Right lobe of liver (tissue), 6 donors: Measurements from ENCODE around the gene HSP90AB1. TPM values are rescaled to one million over a fixed set of nuclear protein-coding genes. Genes with fewer than 3 reads are reported as not detected.

Experiments
- ATAC-seq, 4 donors: fragments of 200-7000 bp; cut with Tn5 transposase; one replicate each; pipeline ENCODE4 v1.9.1; 2020; ENCODE audit warnings: mild to moderate bottlenecking in 4 of 4, moderate library complexity in 4 of 4
- DNase-seq, 3 donors: peaks; one replicate each; pipeline ENCODE4 v3.0.0-alpha.2; 2020
- H3K27ac ChIP-seq, 3 donors: fragments of 200-600 bp; one replicate each; pipeline ENCODE4 v1.8.0; 2022
- H3K27me3 ChIP-seq, 2 donors: fragments of 200-600 bp; one replicate each; pipeline ENCODE4 v1.8.0; 2022
- H3K36me3 ChIP-seq, 4 donors: fragments of 200-600 bp; sonication (generic) in 1 of 4; one replicate each; pipeline versions ENCODE4 v1.5.1 to v1.8.0; 2017 to 2022; ENCODE audit warnings: control low read depth in 1 of 4
- H3K4me1 ChIP-seq, 4 donors: fragments of 200-600 bp; sonication (generic) in 1 of 4; one replicate each; pipeline versions ENCODE4 v1.5.1 to v1.8.0; 2017 to 2022; ENCODE audit warnings: control low read depth in 1 of 4
- H3K4me3 ChIP-seq, 3 donors: fragments of 200-600 bp; one replicate each; pipeline ENCODE4 v1.8.0; 2022
- H3K9me3 ChIP-seq, 4 donors: fragments of 200-600 bp; sonication (generic) in 1 of 4; one replicate each; pipeline versions ENCODE4 v1.5.1 to v1.8.0; 2017 to 2022; ENCODE audit warnings: control low read depth in 1 of 4
- POLR2A ChIP-seq: fragments of 450-650 bp; IDR thresholded peaks from one replicate; pipeline ENCODE4 v1.6.1; 2017; ENCODE audit warnings: antibody characterized with exemption, mild to moderate bottlenecking
- WGBS: methylation state at CpG from one replicate; pipeline ENCODE4 v1.1.6; 2018; ENCODE audit warnings: low coverage, low lambda C conversion rate; ENCODE audit not compliant: insufficient coverage; ENCODE audit errors: missing lambda C conversion rate; 5-methylcytosine and 5-hydroxymethylcytosine counted together
- intact Hi-C, 2 donors: fragments of 100-400 bp; cut with DNase I; formaldehyde crosslinking; loops; one replicate each; pipeline versions ENCODE4 v1.11.2 to v1.14.1; 2022
- total RNA-seq, 6 experiments: library from RNA; depleted of rRNA in 2 of 6; stranded (reverse); fragments of >200 nt in 2 of 6; fragmentation: NEBNext Ultra II Directional in 3 of 6; extraction: Animal tissue kit (Norgen Biotek cat#: 25700) in 3 of 6; gene quantifications; one replicate each; pipeline versions ENCODE4 v1.1.0 to v1.2.4, GENCODE V29; 2016 to 2023
- TF ChIP-seq, protein P1 (sequence below), 4 donors: fragments of 200-600 bp in 3 of 4; fragments of 450-650 bp in 1 of 4; IDR thresholded peaks; one replicate each; pipeline versions ENCODE4 v1.5.1 to v1.8.0; 2016 to 2022; ENCODE audit warnings: antibody characterized with exemption in 4 of 4, mild to moderate bottlenecking in 2 of 4
- donor health status: DM: no; HTN: yes; CAD: no.
- donor health status: DM: no; HTN: no; CAD: no.
- donor health status: DM: no; HTN: no; CAD: no.
- donor health status: DM: no; HTN: yes; CAD: no.
- donor health status: DM: no; HTN: yes; CAD: no.

The HSP90AB1 gene
- total RNA-seq, 6 experiments from 2014 or later = 183 to 566 (median 345) TPM

GRCh38 chr6:44217332-44218143 lies 29.4 kb upstream of the HSP90AB1 start:
- intact Hi-C loops = no loop called here
- peak; percentile 50 to 68 (median 60) for ATAC-seq

DNA sequence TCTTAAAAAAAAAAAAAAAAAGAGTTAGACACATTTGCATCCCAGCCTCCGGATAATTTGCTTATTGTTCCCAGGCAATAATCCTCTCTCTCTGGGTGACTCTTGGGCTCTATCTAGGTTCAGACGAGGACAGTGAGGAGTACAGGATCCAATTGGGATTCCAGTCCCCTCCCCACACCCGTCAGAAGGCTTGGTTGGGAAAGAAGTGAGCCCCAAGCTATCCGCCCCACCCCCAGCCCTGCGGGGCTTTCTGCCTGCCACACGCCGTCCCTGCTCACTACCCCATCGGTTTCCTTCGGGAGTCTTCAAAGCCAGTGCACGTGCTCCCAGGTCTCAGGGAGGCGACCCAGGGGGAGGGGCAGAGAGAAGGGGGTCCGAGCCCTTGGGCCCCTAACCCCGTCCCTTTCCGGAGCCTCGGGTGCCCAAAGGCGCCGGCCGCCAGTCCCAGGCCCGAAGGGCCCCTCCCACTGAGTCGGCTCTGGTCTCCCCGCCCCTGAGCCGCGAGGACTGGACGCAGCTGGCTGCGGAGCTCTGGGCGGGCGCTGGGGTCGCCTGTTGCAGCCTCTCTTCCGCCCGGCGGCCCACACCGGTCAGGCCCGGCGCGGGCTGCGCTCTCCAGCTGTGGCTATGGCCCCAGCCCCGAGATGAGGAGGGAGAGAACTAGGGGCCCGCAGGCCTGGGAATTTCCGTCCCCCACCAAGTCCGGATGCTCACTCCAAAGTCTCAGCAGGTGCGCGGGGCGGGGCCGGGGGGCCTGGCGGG lies 27.7 kb upstream of the HSP90AB1 start:
- peak overlapping the region; percentile 53 to 84 (median 67) for H3K27ac ChIP-seq
- DNase-seq (peak; percentile 83 to 89 (median 88)), ATAC-seq (peak; percentile 54 to 67 (median 58))
- WGBS = 4% methylated on average over 7 of the region's 45 CpGs
- peak; percentile 61 for TF ChIP-seq POLR2A
- TF ChIP-seq, protein P1, sequence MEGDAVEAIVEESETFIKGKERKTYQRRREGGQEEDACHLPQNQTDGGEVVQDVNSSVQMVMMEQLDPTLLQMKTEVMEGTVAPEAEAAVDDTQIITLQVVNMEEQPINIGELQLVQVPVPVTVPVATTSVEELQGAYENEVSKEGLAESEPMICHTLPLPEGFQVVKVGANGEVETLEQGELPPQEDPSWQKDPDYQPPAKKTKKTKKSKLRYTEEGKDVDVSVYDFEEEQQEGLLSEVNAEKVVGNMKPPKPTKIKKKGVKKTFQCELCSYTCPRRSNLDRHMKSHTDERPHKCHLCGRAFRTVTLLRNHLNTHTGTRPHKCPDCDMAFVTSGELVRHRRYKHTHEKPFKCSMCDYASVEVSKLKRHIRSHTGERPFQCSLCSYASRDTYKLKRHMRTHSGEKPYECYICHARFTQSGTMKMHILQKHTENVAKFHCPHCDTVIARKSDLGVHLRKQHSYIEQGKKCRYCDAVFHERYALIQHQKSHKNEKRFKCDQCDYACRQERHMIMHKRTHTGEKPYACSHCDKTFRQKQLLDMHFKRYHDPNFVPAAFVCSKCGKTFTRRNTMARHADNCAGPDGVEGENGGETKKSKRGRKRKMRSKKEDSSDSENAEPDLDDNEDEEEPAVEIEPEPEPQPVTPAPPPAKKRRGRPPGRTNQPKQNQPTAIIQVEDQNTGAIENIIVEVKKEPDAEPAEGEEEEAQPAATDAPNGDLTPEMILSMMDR (IDR thresholded peaks at IDR 0.05) = no peak
- intact Hi-C loops = no loop called here
- H3K27me3 ChIP-seq = no peaks in the 10 kb centered on the region
- H3K9me3 ChIP-seq = no peaks in the 10 kb centered on the region
- peaks cover 6 to 64% (median 35%) of the 10 kb centered on the region in 4 donors for H3K4me1 ChIP-seq
- H3K4me3 ChIP-seq = peak overlapping the region; percentile 35 to 49 (median 49)
- no peaks in the 10 kb centered on the region for H3K36me3 ChIP-seq

More at GRCh38 chr6:44217332-44218143, 29.4 kb upstream of the HSP90AB1 start:
- no peak for TF ChIP-seq POLR2A
- TF ChIP-seq, protein P1 (IDR thresholded peaks at IDR 0.05) = no peak
- no peaks in the 10 kb centered on the region for H3K36me3 ChIP-seq
- H3K4me3 ChIP-seq = no peak overlapping the region
- H3K27ac ChIP-seq = peak overlapping the region; percentile 36 to 67 (median 43)
- 36% methylated on average over 5 of the region's 16 CpGs for WGBS
- H3K27me3 ChIP-seq = no peaks in the 10 kb centered on the region
- peak; percentile 85 to 92 (median 91) for DNase-seq
- peaks cover 6 to 59% (median 36%) of the 10 kb centered on the region in 4 donors for H3K4me1 ChIP-seq
- no peaks in the 10 kb centered on the region for H3K9me3 ChIP-seq

GRCh38 chr6:44219815-44220784 lies 26.8 kb upstream of the HSP90AB1 start:
- TF ChIP-seq, protein P1 (IDR thresholded peaks at IDR 0.05) = no peak
- TF ChIP-seq POLR2A = no peak
- H3K4me1 ChIP-seq = peaks cover 6 to 73% (median 38%) of the 10 kb centered on the region in 4 donors
- H3K36me3 ChIP-seq = no peaks in the 10 kb centered on the region
- peak overlapping the region; percentile 75 to 84 (median 78) for H3K27ac ChIP-seq
- WGBS = 73% methylated on average over 15 of the region's 28 CpGs
- intact Hi-C loops = no loop called here
- H3K4me3 ChIP-seq = peak overlapping the region; percentile 35 to 49 (median 49)
- no peaks in the 10 kb centered on the region for H3K9me3 ChIP-seq
- no peaks in the 10 kb centered on the region for H3K27me3 ChIP-seq
- DNase-seq = no peak
- ATAC-seq = no peak

DNA sequence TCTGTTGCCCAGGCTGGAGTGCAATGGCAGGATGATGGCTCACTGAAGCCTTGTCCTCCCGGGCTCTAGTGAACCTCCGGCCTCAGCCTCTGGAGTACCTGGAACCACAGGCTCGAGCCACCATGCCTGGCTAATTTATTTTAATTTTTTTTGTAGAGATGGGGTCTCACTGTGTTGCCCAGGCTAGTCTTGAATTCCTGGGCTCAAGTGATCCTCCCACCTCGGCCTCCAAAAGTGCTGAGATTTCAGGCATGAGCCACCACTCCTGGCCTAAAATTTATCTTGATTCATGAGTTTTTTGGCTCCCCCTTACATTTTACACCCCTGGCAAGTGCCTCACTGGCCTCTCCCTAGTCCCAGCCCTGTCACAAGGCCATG lies 26.0 kb upstream of the HSP90AB1 start:
- no peak overlapping the region for H3K4me3 ChIP-seq
- DNase-seq (no peak), ATAC-seq (no peak)
- 70% methylated on average over 4 of the region's 4 CpGs for WGBS
- H3K27ac ChIP-seq = peak overlapping the region; percentile 75 to 84 (median 78)
- H3K4me1 ChIP-seq = peaks cover 6 to 81% (median 42%) of the 10 kb centered on the region in 4 donors
- TF ChIP-seq, protein P1 (IDR thresholded peaks at IDR 0.05) = no peak
- no peak for TF ChIP-seq POLR2A
- intact Hi-C loops = no loop called here
- no peaks in the 10 kb centered on the region for H3K27me3 ChIP-seq
- no peaks in the 10 kb centered on the region for H3K36me3 ChIP-seq
- no peaks in the 10 kb centered on the region for H3K9me3 ChIP-seq
